GM20431 (cell line): Measurements from ENCODE around the gene ADAT2.
"Not testable (repeated sequence)": the region's sequence is repeated elsewhere in the genome, so short reads cannot be mapped to it uniquely, and the experiment has no call there.

ENCODE experiments used
- in situ Hi-C: fragments of 300-500 bp; cut with MseI, MboI; formaldehyde crosslinking; loops from one replicate; pipeline ENCODE4 v1.15.0; 2020; ENCODE audit warnings: low sequenced_read_pairs; ENCODE audit not compliant: unreplicated experiment

Gene ADAT2

GRCh38 chr6:143450453-143451371, at the start of gene ADAT2, which contains the start of gene PEX3:
TSS of gene ADAT2 (minus strand) at chr6:143450695. CDS start at chr6:143450658, 37 bp downstream.
TSS of gene PEX3 (plus strand) at chr6:143450805. CDS start at chr6:143451043, 238 bp downstream.
- in situ Hi-C loops, result no loop called here

DNA sequence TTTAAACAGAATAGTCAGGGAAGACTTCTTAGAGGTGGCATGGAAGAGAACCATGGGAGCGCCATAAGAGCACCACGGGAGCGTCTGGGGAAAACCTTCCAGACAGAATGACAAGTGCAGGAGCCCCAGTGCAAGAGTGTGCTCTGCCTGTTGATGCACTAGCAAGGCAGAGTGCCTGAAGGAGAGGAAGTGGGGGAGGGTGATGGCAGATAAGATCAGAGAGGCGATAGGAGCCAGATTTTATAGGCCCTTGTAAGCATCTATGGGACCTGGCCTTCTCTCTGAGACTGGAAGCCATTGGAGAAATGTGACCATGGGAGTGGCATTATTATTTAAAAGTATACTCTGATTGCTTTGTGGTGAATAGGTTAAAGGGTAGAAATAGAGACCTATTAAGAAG, 47.9 kb upstream of the ADAT2 start:
- in situ Hi-C loops, result no loop called here

DNA sequence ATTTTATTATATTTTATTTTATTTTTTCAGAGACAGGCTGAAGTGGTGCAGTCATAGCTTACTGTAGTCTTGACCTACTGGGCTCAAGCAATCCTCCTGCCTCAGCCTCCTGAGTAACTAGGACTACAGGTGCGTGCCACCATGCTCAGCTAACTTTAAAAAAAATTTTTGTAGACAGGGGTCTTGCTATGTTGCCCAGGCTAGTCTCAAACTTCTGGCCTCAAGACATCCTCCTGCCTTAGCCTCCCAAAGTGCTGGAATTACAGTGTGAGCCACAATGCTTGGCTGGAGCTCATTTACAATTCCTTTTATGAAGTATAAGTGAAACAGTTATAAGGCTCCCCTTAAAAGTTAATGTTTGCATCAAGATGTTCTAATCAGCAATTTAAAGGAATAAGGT, 46.5 kb upstream of the ADAT2 start:
- in situ Hi-C loops, result no loop called here

- in situ Hi-C loops, result no loop called here
These were observed 40.3 kb upstream of the ADAT2 start for GRCh38 chr6:143490775-143491174.

- in situ Hi-C loops, result no loop called here
These were observed 39.7 kb upstream of the ADAT2 start for GRCh38 chr6:143490244-143490643.

GRCh38 chr6:143486752-143487151, 36.3 kb upstream of the ADAT2 start:
- in situ Hi-C loops, result no loop called here

DNA sequence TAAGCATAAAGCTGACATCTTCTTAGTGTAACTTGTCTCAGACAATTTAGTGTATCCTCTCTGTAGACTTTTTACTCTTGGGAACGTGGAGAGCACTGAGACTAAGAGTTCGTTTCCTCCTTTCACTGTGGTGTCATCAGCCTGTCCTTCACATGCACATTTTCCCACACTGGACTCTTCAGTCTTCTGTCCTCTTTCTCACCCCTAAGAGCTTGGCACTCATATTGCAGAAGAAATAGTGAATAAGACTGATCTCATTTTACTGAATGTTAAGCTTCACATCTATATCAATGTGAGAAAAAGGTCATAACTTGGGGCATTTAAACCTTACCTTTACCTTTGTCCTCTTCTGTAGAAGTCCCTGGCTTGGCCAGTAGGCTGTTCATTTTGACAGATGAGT, 35.5 kb upstream of the ADAT2 start:
- in situ Hi-C loops, result no loop called here

DNA sequence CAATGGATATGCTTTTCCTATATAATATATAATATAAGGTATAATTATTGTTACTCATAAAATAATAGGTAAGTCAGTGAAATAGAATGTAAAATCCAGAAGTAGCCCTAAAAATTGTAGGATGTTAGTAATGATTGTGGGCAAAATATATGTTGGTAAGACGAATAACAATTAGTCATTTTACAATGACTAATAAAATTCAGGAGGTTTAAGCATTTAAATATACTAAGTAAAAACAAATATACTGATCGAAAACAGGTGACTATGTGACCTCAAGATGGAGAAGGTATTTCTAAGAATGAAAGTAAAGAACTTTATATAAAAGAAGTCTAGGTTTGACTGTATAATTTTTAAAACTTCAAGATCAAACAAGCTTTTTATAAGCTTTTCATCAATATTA, 32.1 kb upstream of the ADAT2 start:
- in situ Hi-C loops, result no loop called here

- in situ Hi-C loops, result no loop called here
These were observed 28.1 kb upstream of the ADAT2 start for GRCh38 chr6:143478479-143479062.

DNA sequence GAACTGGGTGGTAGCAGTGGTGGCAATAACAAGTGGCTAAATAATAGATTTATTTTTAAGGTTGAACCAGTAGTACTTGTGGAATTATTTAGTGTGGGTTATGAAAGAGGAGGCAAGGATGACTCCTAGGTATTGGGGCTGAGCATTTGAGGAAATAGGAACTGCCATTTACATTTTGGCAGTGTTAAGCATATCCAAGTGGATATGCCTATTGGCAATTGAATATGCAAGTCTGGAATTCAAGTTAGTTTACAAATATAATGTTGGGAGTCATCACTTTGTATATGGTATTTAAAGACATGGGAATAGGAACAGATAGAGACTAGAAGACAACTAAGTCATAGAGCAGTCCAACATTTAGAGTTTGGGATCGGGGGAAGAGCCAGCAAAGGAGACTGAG, 26.1 kb upstream of the ADAT2 start:
- in situ Hi-C loops, result no loop called here

- in situ Hi-C loops, result no loop called here
These were observed 21.3 kb upstream of the ADAT2 start for GRCh38 chr6:143471822-143472221.

- in situ Hi-C loops, result not testable (repeated sequence)
These were observed 18.3 kb upstream of the ADAT2 start for GRCh38 chr6:143468823-143469222.

DNA sequence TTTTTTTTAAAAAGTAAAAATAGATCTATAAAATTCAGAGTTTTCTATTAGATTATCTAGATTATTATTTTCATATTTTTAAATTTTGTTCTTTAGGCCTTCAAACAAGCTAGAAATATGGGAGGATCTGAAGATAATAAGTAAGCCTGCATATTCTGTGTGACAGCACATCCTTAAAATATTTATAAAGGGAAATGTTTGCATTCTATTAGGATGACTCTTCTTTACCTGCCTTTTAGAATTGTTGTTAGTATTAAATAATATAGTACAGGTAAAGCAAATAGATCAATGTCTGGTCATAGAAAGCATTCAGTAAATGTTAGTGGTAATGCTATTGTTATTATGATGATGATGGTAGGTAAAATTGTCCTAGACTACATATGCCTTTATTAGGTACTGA, 17.5 kb upstream of the ADAT2 start:
- in situ Hi-C loops, result no loop called here

GRCh38 chr6:143465546-143465945, 15.1 kb upstream of the ADAT2 start:
- in situ Hi-C loops, result no loop called here

- in situ Hi-C loops, result no loop called here
These were observed 7.3 kb upstream of the ADAT2 start for GRCh38 chr6:143457563-143458359.

DNA sequence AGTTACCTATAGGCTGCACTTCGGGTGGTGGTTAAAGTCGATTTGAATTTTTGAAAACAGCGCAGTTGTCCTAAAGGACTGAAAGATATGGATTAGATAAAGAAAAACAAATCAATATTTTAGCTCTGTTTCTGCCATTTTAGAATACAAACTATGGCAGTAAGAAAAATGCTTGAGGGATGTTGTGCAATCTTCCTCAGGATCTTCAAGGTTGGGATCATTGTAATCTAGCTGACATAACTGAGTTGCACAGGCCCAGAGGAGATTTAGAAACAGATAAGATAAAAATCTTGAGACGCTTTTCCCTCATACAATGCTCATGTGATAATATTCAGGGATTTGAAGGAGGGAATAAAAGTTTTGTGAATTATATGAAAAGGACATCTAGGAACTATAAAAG, 1.0 kb upstream of the ADAT2 start:
- in situ Hi-C loops, result no loop called here

DNA sequence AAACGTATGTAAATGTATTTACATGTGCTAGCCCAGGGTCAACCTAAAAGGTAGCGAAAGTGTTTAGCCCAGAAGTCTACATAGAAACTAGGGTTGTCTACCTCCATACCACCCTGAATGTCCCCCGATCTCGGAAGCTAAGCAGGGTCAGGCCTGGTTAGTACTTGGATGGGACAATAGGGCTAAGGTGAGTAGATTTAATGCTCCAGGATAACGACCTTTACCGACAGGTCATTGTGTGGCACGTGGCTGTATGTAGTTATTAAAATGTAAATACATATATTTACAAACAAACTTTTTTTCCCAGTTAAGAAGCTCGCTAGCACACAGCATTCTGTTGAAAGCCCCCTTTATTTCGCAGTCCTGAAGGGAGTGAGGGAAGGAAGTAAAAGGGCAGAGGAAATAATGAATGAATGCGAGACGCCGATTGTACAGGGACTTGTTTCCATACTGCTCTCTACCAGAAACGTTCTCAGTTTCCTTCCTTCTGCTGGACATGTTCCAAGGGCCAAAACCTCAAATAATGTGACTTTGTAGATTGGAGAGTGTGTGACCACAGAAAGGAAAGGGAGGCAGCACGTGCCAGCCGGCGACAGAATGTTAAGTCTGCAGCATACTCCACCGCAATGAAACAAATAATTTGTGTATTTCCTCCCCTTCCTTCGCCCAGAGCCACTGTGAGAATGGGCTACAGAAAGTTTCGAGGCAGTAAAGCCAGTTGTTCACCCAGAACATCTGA, 612 bp downstream of the ADAT2 start:
- in situ Hi-C loops, result loop anchor here (25.0 kb wide), 1 partner anchor 763 kb away; no protein-coding TSS in a partner anchor

- in situ Hi-C loops, result loop anchor here (25.0 kb wide), 1 partner anchor 762 kb away; no protein-coding TSS in a partner anchor
These were observed 1.3 kb downstream of the ADAT2 start for GRCh38 chr6:143449082-143449713.

DNA sequence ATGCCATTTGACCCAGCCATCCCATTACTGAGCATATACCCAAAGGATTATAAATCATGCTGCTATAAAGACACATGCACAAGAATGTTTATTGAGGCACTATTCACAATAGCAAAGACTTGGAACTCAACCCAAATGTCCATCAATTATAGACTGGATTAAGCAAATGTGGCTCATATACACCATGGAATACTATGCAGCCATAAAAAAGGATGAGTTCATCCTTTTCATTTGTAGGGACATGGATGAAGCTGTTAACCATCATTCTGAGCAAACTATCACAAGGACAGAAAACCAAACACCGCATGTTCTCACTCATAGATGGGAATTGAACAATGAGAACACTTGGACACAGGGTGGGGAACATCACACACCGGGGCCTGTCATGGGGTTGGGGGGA, 2.6 kb downstream of the ADAT2 start:
- in situ Hi-C loops, result loop anchor here (25.0 kb wide), 1 partner anchor 761 kb away; no protein-coding TSS in a partner anchor
